Neuronal stem cell (in vitro differentiated cells): ENCODE results near the gene HOXD13.

Experiments
- DNase-seq: peaks from one replicate; pipeline ENCODE4 v3.0.0-alpha.2; 2013; ENCODE audit warnings: low spot score
- H2AFZ ChIP-seq: one replicate; pipeline ENCODE4 v1.6.1; 2013; ENCODE audit warnings: mild to moderate bottlenecking, low read length, inconsistent platforms
- H2AK5ac ChIP-seq: 2 replicates; pipeline ENCODE4 v1.6.1; 2013; ENCODE audit warnings: low read depth, mild to moderate bottlenecking, inconsistent platforms, low read length, moderate library complexity, mixed read lengths
- H2BK120ac ChIP-seq: 2 replicates; pipeline ENCODE4 v1.6.1; 2013; ENCODE audit warnings: low read depth, mild to moderate bottlenecking, inconsistent platforms, low read length, moderate library complexity, mixed read lengths
- H2BK12ac ChIP-seq: one replicate; pipeline ENCODE4 v1.6.1; 2013; ENCODE audit warnings: low read length, inconsistent platforms
- H2BK15ac ChIP-seq: 2 replicates; pipeline ENCODE4 v1.6.1; 2013; ENCODE audit warnings: mild to moderate bottlenecking, low read length, inconsistent platforms, mixed read lengths
- H2BK5ac ChIP-seq: one replicate; pipeline ENCODE4 v1.6.1; 2013; ENCODE audit warnings: inconsistent platforms, mild to moderate bottlenecking, low read length, moderate library complexity
- H3K14ac ChIP-seq: one replicate; pipeline ENCODE4 v1.6.1; 2013; ENCODE audit warnings: low read length, inconsistent platforms
- H3K18ac ChIP-seq: 2 replicates; pipeline ENCODE4 v1.6.1; 2013; ENCODE audit warnings: low read length, inconsistent platforms
- H3K23ac ChIP-seq: 2 replicates; pipeline ENCODE4 v1.6.1; 2013; ENCODE audit warnings: low read depth, mild to moderate bottlenecking, mixed read lengths, low read length, inconsistent platforms; ENCODE audit not compliant: poor library complexity
- H3K27ac ChIP-seq: replicated peaks from 3 replicates; pipeline ENCODE4 v1.5.1; 2013; ENCODE audit warnings: low read length, inconsistent platforms
- H3K27me3 ChIP-seq, 3 experiments: 2 replicates each; pipeline ENCODE4 v1.6.1; 2013; ENCODE audit warnings: low read length in 3 of 3, mild to moderate bottlenecking in 2 of 3, inconsistent platforms in 1 of 3, low read depth in 1 of 3, mixed read lengths in 1 of 3, moderate library complexity in 1 of 3; ENCODE audit not compliant: control insufficient read depth in 3 of 3, insufficient read depth in 3 of 3
- H3K36me3 ChIP-seq, 2 donors: replicated peaks in 1 of 2; 2 replicates each; pipeline ENCODE4 v1.6.1; 2013; ENCODE audit warnings: low read length in 2 of 2; ENCODE audit not compliant: control insufficient read depth in 2 of 2, insufficient read depth in 2 of 2
- H3K4ac ChIP-seq: 2 replicates; pipeline ENCODE4 v1.6.1; 2013; ENCODE audit warnings: inconsistent platforms, mild to moderate bottlenecking, low read length, moderate library complexity
- H3K4me1 ChIP-seq, 2 donors: 1 replicate in 1 of 2; 2 replicates in 1 of 2; pipeline ENCODE4 v1.6.1; 2013; ENCODE audit warnings: low read length in 2 of 2, low read depth in 1 of 2; ENCODE audit not compliant: control insufficient read depth in 2 of 2, insufficient read depth in 1 of 2
- H3K4me2 ChIP-seq: one replicate; pipeline ENCODE4 v1.6.1; 2013; ENCODE audit warnings: mild to moderate bottlenecking, low read length, inconsistent platforms; ENCODE audit not compliant: insufficient read depth, poor library complexity, severe bottlenecking
- H3K4me3 ChIP-seq, 2 donors: 2 replicates each; pipeline ENCODE4 v1.5.1; 2013; ENCODE audit warnings: low read length in 2 of 2, mild to moderate bottlenecking in 2 of 2, inconsistent platforms in 1 of 2, moderate library complexity in 1 of 2
- H3K79me1 ChIP-seq: one replicate; pipeline ENCODE4 v1.6.1; 2013; ENCODE audit warnings: low read depth, mild to moderate bottlenecking, inconsistent platforms, low read length, moderate library complexity
- H3K9ac ChIP-seq: one replicate; pipeline ENCODE4 v1.6.1; 2013; ENCODE audit warnings: mild to moderate bottlenecking, low read depth, low read length, inconsistent platforms; ENCODE audit not compliant: poor library complexity
- H3K9me3 ChIP-seq, 2 donors: replicated peaks in 1 of 2; 2 replicates each; pipeline versions ENCODE3 to v1.6.1; 2013; ENCODE audit warnings: low read length in 2 of 2, mild to moderate bottlenecking in 2 of 2, inconsistent platforms in 1 of 2, low read depth in 1 of 2, mixed read lengths in 1 of 2, moderate library complexity in 1 of 2; ENCODE audit not compliant: control insufficient read depth in 2 of 2, insufficient read depth in 1 of 2
- H4K8ac ChIP-seq: one replicate; pipeline ENCODE4 v1.6.1; 2013; ENCODE audit warnings: low read depth, mild to moderate bottlenecking, inconsistent platforms, low read length, moderate library complexity
- H4K91ac ChIP-seq: one replicate; pipeline ENCODE4 v1.6.1; 2013; ENCODE audit warnings: low read length, low read depth, mild to moderate bottlenecking, inconsistent platforms; ENCODE audit not compliant: poor library complexity
- WGBS, 2 donors: extraction: QIAGEN DNeasy Blood & Tissue Kit; methylation state at CpG; one replicate each; pipeline ENCODE4 v1.1.7; 2013; ENCODE audit warnings: missing lambda C conversion rate in 2 of 2, mixed read lengths in 1 of 2; ENCODE audit not compliant: insufficient read length in 2 of 2, insufficient replicate concordance in 1 of 2; ENCODE audit errors: extremely low coverage in 2 of 2; 5-methylcytosine and 5-hydroxymethylcytosine counted together

HOXD13 gene

DNA sequence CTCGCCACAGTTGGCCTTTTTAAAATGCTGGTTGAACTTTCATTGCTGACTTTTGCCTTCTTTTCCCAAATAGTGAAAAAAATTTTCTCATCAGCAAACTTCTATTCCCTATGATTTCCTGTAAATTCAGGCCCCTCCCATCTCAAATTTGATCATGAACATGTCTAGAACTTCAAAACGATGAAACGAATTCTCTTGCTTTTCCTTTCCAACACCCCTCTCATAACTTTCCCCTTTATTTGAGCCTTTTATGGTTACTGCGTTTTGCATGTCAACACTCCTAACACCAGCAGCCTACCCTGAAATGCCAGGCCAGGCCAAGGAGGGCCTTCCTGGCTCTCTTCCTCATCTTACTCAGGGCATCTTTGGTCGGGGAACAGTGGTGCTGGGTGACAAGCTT is 1.7 kb upstream of the HOXD13 start:
- no peak for DNase-seq
- H2BK15ac ChIP-seq = no peak overlapping the region
- no peak overlapping the region for H3K9ac ChIP-seq
- no peak overlapping the region for H2BK12ac ChIP-seq
- no peak overlapping the region for H2BK120ac ChIP-seq
- H3K23ac ChIP-seq = no peak overlapping the region
- no peak overlapping the region for H3K4me3 ChIP-seq
- H2BK5ac ChIP-seq = no peak overlapping the region
- H4K91ac ChIP-seq = no peak overlapping the region
- H3K14ac ChIP-seq = no peak overlapping the region
- H2AK5ac ChIP-seq = no peak overlapping the region
- H3K4ac ChIP-seq = no peak overlapping the region
- H3K27me3 ChIP-seq = peaks cover 46 to 97% (median 92%) of the 10 kb centered on the region in 3 experiments
- no peaks in the 10 kb centered on the region for H3K36me3 ChIP-seq
- H3K9me3 ChIP-seq = peaks cover 0 to 4% of the 10 kb centered on the region in 2 donors
- H2AFZ ChIP-seq = no peak overlapping the region
- no CpG with 5 or more reads among the region's 5 CpGs for WGBS, 2 donors
- H3K18ac ChIP-seq = no peak overlapping the region
- H4K8ac ChIP-seq = no peak overlapping the region
- H3K4me2 ChIP-seq = no peak overlapping the region
- no peak overlapping the region for H3K27ac ChIP-seq
- H3K4me1 ChIP-seq = peaks cover 2 to 5% of the 10 kb centered on the region in 2 donors
- no peaks in the 10 kb centered on the region for H3K79me1 ChIP-seq

DNA sequence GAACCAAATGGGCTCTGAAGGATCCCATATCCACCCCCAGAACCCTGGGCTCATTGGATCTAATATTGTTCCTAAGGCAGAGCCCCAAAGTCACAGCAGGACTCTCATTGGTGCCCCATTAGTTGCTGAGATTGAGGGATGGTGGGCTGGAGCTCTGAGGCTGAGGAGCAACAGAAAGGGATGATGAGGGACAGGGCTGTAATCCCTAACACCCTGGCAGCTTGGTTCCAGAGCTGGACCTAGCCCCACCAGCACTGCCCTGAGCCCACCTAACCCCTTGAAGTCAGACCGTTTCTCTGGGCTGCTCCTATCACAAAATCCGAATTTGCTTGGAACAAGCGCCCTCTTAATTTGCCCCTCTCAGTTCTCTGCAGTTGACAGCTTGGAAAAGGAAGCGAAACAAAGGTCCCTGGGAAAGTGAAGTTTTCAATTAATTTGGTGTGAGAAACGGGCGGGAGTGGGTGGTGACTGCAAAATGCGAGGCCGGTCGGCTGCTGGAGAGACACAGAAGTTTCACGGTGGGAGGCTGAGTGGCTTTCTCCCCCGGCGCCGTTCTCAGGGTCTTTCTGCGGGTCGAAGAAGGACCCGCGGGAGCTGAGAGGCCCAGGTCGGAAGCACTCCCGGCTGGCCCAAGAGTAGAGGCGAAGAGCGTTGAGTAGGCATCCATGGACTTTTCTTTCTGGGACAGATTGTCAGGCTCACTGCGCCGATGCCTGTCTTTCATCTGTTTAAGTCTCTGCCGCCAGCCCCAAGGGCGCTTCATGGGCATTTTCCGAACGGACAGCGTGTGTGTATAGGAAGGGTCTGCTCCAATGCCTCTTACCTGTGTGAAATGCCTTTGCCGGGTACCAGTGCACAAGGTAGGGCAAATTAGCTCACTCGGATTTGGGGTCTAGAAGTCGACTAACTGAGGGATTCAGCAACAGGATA is 927 bp upstream of the HOXD13 start:
- Histone ChIP-seq H2AFZ (peak overlapping the region; percentile 13), H3K79me1 (no peaks in the 10 kb centered on the region), H3K4ac (no peak overlapping the region), H2BK120ac (no peak overlapping the region), H3K27me3 (peaks cover 48 to 97% (median 91%) of the 10 kb centered on the region in 3 experiments), H3K9me3 (peaks cover 0 to 4% of the 10 kb centered on the region in 2 donors), H3K4me3 (no peak overlapping the region), H3K27ac (no peak overlapping the region), H2AK5ac (no peak overlapping the region), H2BK15ac (no peak overlapping the region), H3K4me1 (peaks cover 2 to 5% of the 10 kb centered on the region in 2 donors), H4K91ac (no peak overlapping the region), H3K14ac (no peak overlapping the region), H2BK12ac (no peak overlapping the region), H4K8ac (no peak overlapping the region), H3K23ac (peak overlapping the region; percentile 4), H2BK5ac (no peak overlapping the region), H3K18ac (no peak overlapping the region), H3K36me3 (no peaks in the 10 kb centered on the region), H3K4me2 (no peak overlapping the region), H3K9ac (no peak overlapping the region)
- no CpG with 5 or more reads among the region's 31 CpGs for WGBS, 2 donors
- no peak for DNase-seq

DNA sequence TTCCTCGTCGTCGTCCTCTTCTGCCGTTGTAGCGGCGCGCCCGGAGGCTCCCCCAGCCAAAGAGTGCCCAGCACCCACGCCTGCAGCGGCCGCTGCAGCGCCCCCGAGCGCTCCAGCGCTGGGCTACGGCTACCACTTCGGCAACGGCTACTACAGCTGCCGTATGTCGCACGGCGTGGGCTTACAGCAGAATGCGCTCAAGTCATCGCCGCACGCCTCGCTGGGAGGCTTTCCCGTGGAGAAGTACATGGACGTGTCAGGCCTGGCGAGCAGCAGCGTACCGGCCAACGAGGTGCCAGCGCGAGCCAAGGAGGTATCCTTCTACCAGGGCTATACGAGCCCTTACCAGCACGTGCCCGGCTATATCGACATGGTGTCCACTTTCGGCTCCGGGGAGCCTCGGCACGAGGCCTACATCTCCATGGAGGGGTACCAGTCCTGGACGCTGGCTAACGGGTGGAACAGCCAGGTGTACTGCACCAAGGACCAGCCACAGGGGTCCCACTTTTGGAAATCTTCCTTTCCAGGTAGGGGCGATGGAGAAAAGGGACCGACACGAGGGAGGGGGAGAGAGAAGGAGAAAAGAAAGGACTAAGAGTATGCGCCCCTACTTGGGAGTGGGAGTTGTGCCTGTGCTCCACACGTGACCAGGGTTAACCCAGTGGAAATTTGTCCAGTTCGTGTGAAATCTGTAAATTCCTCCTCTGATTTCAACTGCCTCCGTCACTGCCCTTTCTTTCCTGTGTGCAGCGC is 800 bp downstream of the HOXD13 start:
- Histone ChIP-seq H3K4ac (no peak overlapping the region), H3K4me2 (peak overlapping the region; percentile 72), H3K27ac (no peak overlapping the region), H3K27me3 (peaks cover 56 to 97% (median 91%) of the 10 kb centered on the region in 3 experiments), H2BK12ac (no peak overlapping the region), H3K4me3 (peak overlapping the region; percentile 17 to 34), H3K18ac (peak overlapping the region; percentile 67), H2AK5ac (no peak overlapping the region), H2AFZ (peak overlapping the region; percentile 95), H4K8ac (no peak overlapping the region), H4K91ac (no peak overlapping the region), H3K4me1 (peaks cover 2 to 3% of the 10 kb centered on the region in 2 donors), H3K9ac (peak overlapping the region; percentile 45), H2BK5ac (no peak overlapping the region), H2BK120ac (no peak overlapping the region), H3K14ac (no peak overlapping the region), H3K79me1 (no peaks in the 10 kb centered on the region), H3K36me3 (no peaks in the 10 kb centered on the region), H2BK15ac (no peak overlapping the region), H3K9me3 (peaks cover 0 to 4% of the 10 kb centered on the region in 2 donors), H3K23ac (peak overlapping the region; percentile 68)
- no CpG with 5 or more reads among the region's 53 CpGs for WGBS, 2 donors
- DNase-seq = no peak

GRCh38 chr2:176093898-176094249 is 1.4 kb downstream of the HOXD13 start:
- Histone ChIP-seq H3K4me1 (peaks cover 2 to 3% of the 10 kb centered on the region in 2 donors), H3K9me3 (peaks cover 0 to 4% of the 10 kb centered on the region in 2 donors), H3K14ac (no peak overlapping the region), H2BK5ac (no peak overlapping the region), H3K27ac (no peak overlapping the region), H3K4me2 (no peak overlapping the region), H3K79me1 (no peaks in the 10 kb centered on the region), H3K4me3 (no peak overlapping the region), H2AK5ac (no peak overlapping the region), H2BK120ac (no peak overlapping the region), H3K23ac (no peak overlapping the region), H3K27me3 (peaks cover 60 to 97% (median 91%) of the 10 kb centered on the region in 3 experiments), H2BK15ac (no peak overlapping the region), H3K18ac (no peak overlapping the region), H3K36me3 (no peaks in the 10 kb centered on the region), H2AFZ (no peak overlapping the region), H4K91ac (no peak overlapping the region), H2BK12ac (no peak overlapping the region), H3K4ac (no peak overlapping the region), H3K9ac (no peak overlapping the region), H4K8ac (no peak overlapping the region)
- DNase-seq = no peak
- WGBS, 2 donors = no CpG with 5 or more reads among the region's 8 CpGs
